Keratinocyte (primary cell): Measurements from ENCODE around the gene NCBP2. TPM values are rescaled to one million over a fixed set of nuclear protein-coding genes. Genes with fewer than 3 reads are reported as not detected.

Experiments
- DNase-seq: peaks from one replicate; pipeline ENCODE4 v3.0.0-alpha.2; 2011; ENCODE audit warnings: low read depth, missing footprints, low spot score
- FAIRE-seq: peaks from 2 replicates; lab custom pipeline; 2011; peaks lifted over from hg19 to GRCh38; lab: Jason Lieb, UNC
- H2AFZ ChIP-seq: 2 replicates; pipeline ENCODE4 v1.6.0; 2012; ENCODE audit warnings: low read length, control low read depth, inconsistent platforms; ENCODE audit not compliant: control insufficient read depth
- H3K27ac ChIP-seq: 2 replicates; pipeline ENCODE4 v1.5.1; 2011; ENCODE audit warnings: low read length; ENCODE audit not compliant: control insufficient read depth, insufficient read depth
- H3K27me3 ChIP-seq: 3 replicates; pipeline ENCODE4 v1.6.0; 2011; ENCODE audit warnings: low read length; ENCODE audit not compliant: control insufficient read depth, insufficient read depth; ENCODE audit errors: extremely low read depth
- H3K36me3 ChIP-seq, 2 experiments: 2 replicates in 1 of 2; 3 replicates in 1 of 2; pipeline ENCODE4 v1.5.1; 2011; ENCODE audit warnings: low read length in 2 of 2, mild to moderate bottlenecking in 1 of 2; ENCODE audit not compliant: control insufficient read depth in 2 of 2, insufficient read depth in 2 of 2; ENCODE audit errors: extremely low read depth in 1 of 2
- H3K4me1 ChIP-seq: 3 replicates; pipeline ENCODE4 v1.5.1; 2011; ENCODE audit warnings: low read length; ENCODE audit not compliant: control insufficient read depth, insufficient read depth; ENCODE audit errors: extremely low read depth
- H3K4me2 ChIP-seq: 3 replicates; pipeline ENCODE4 v1.6.0; 2011; ENCODE audit warnings: low read depth, low read length; ENCODE audit not compliant: control insufficient read depth, insufficient read depth; ENCODE audit errors: extremely low read depth
- H3K4me3 ChIP-seq, 3 experiments: fragments of 200-600 bp in 1 of 3; sonication (generic) in 1 of 3; 2 replicates in 2 of 3; 3 replicates in 1 of 3; pipeline ENCODE4 v1.5.1; 2011 to 2016; ENCODE audit warnings: low read length in 3 of 3, mild to moderate bottlenecking in 3 of 3, control low read depth in 2 of 3, inconsistent platforms in 1 of 3, low read depth in 1 of 3, mixed read lengths in 1 of 3, mixed run types in 1 of 3, moderate library complexity in 1 of 3; ENCODE audit not compliant: control insufficient read depth in 2 of 3, insufficient read depth in 2 of 3; ENCODE audit errors: extremely low read depth in 1 of 3
- H3K79me2 ChIP-seq: 2 replicates; pipeline ENCODE4 v1.6.0; 2012; ENCODE audit warnings: low read length; ENCODE audit not compliant: control insufficient read depth, insufficient read depth
- H3K9ac ChIP-seq: 3 replicates; pipeline ENCODE4 v1.6.0; 2011; ENCODE audit warnings: low read length; ENCODE audit not compliant: control insufficient read depth, insufficient read depth; ENCODE audit errors: extremely low read depth
- H3K9me1 ChIP-seq: 3 replicates; pipeline ENCODE4 v1.6.0; 2011; ENCODE audit warnings: low read length; ENCODE audit not compliant: control insufficient read depth, insufficient read depth; ENCODE audit errors: extremely low read depth
- H3K9me3 ChIP-seq: 2 replicates; pipeline ENCODE4 v1.5.1; 2012; ENCODE audit warnings: low read depth, low read length; ENCODE audit not compliant: control insufficient read depth
- H4K20me1 ChIP-seq: 3 replicates; pipeline ENCODE4 v1.6.0; 2011; ENCODE audit warnings: low read length; ENCODE audit not compliant: control insufficient read depth, insufficient read depth; ENCODE audit errors: extremely low read depth
- CTCF ChIP-seq, 3 experiments: IDR thresholded peaks in 1 of 3; conservative IDR thresholded peaks in 1 of 3; optimal IDR thresholded peaks in 1 of 3; 2 replicates in 2 of 3; 3 replicates in 1 of 3; pipeline versions ENCODE3 to v1.5.1; 2011; ENCODE audit warnings: low read length in 3 of 3, mild to moderate bottlenecking in 3 of 3, moderate library complexity in 2 of 3, control low read depth in 1 of 3, inconsistent platforms in 1 of 3; ENCODE audit not compliant: insufficient read depth in 2 of 3; ENCODE audit errors: extremely low read depth in 1 of 3
- EZH2 ChIP-seq: IDR thresholded peaks from one replicate; pipeline ENCODE4 v1.6.1; 2012; ENCODE audit warnings: inconsistent platforms, mild to moderate bottlenecking, low read length, moderate library complexity
- dilution Hi-C: fragments of 300-500 bp; cut with MboI; formaldehyde crosslinking; loops from one replicate; pipeline ENCODE4 v1.7.0; 2020; ENCODE audit warnings: low sequenced_read_pairs; ENCODE audit not compliant: extremely low pct_ligation_motif_present
- polyA plus RNA-seq, 5 experiments: library from polyadenylated mRNA; depleted of rRNA in 3 of 5; stranded (reverse) in 3 of 5; stranded (forward) in 1 of 5; unstranded in 1 of 5; fragments of >200 nt; gene quantifications; 1 replicate in 1 of 5; 2 replicates in 3 of 5; 3 replicates in 1 of 5; pipeline versions ENCODE4 v1.2.1 to v1.2.3, GENCODE V29; 2011 to 2012; ENCODE audit warnings: missing spikeins in 2 of 5, low read depth in 1 of 5, low replicate concordance in 1 of 5

The NCBP2 gene
- polyA plus RNA-seq, 1 donor (not counting 4 experiments of a cell fraction or from before 2014, with no cell fraction given), result 71.4 TPM

DNA sequence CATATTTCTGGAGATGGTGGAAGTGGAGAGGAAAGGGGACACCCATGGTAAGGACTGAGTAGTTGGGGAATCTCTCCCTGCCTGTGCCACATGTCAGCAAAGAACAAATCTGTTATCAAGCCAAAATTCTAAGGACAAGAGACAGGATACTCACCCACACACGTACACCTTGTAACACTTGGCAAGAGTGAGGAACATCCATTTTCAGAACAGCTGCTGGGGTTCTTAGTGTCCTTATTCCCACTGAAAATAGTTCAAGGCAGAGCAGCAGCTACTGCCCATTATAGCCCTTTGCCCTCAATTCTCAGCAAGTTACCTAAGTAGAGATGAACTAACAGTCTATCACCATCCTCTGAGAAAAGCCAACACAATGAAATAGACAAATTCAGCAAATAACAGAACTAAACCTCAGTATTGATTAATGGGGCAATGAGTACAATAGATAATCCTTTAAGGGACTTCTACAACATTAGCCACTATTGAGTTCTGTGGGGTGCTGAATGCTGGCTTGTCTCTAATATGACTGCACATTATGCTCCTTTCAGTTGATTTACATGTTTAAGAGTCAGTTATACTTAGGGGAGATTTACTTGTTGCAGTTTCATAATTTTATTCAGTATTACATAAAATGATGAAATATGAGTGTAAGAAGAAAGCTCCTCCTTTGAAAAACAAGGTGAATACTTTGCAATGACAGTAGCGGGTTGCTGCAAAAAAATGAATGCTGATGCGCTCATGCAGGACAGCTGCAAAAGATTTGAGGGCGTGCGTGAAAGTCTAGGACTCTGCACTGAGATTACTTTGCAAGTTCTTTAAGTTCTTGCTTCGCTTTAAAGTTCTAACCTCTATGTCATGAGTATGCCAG lies 52.3 kb downstream of the NCBP2 start:
- no peaks in the 10 kb centered on the region for H3K9me1 ChIP-seq
- FAIRE-seq (no peak), DNase-seq (no peak)
- no peak for TF ChIP-seq EZH2
- TF ChIP-seq CTCF (optimal IDR thresholded peaks at IDR 0.05 in 1 of 3, IDR thresholded peaks at IDR 0.05 in 1 of 3, conservative IDR thresholded peaks at IDR 0.05 in 1 of 3; ENCODE audit: extremely low read depth in 1 of 3, insufficient read depth in 2 of 3, low read length in 3 of 3), result no peak
- H2AFZ ChIP-seq, result no peak overlapping the region
- dilution Hi-C loops, result no loop called here
- H3K4me1 ChIP-seq, result no peaks in the 10 kb centered on the region
- H3K9ac ChIP-seq, result no peak overlapping the region
- H3K36me3 ChIP-seq, result peaks cover 6 to 22% of the 10 kb centered on the region in 2 experiments
- no peaks in the 10 kb centered on the region for H3K27me3 ChIP-seq
- H4K20me1 ChIP-seq, result peaks cover 7% of the 10 kb centered on the region
- no peak overlapping the region for H3K4me3 ChIP-seq
- peaks cover 63% of the 10 kb centered on the region for H3K79me2 ChIP-seq
- H3K27ac ChIP-seq, result peak overlapping the region; percentile 33
- no peaks in the 10 kb centered on the region for H3K9me3 ChIP-seq
- no peak overlapping the region for H3K4me2 ChIP-seq

GRCh38 chr3:196886144-196886543 lies 56.2 kb downstream of the NCBP2 start:
- Histone ChIP-seq H3K9me3 (no peaks in the 10 kb centered on the region), H2AFZ (no peak overlapping the region), H3K9ac (no peak overlapping the region), H3K9me1 (no peaks in the 10 kb centered on the region), H3K4me3 (no peak overlapping the region), H3K27ac (no peak overlapping the region), H3K27me3 (no peaks in the 10 kb centered on the region), H4K20me1 (peaks cover 5% of the 10 kb centered on the region), H3K79me2 (peaks cover 68% of the 10 kb centered on the region), H3K4me1 (no peaks in the 10 kb centered on the region), H3K4me2 (no peak overlapping the region), H3K36me3 (peaks cover 6 to 32% of the 10 kb centered on the region in 2 experiments)
- FAIRE-seq (no peak), DNase-seq (no peak)
- TF ChIP-seq EZH2 (no peak), CTCF (optimal IDR thresholded peaks at IDR 0.05 in 1 of 3, IDR thresholded peaks at IDR 0.05 in 1 of 3, conservative IDR thresholded peaks at IDR 0.05 in 1 of 3; ENCODE audit: extremely low read depth in 1 of 3, insufficient read depth in 2 of 3, low read length in 3 of 3) (no peak)
- dilution Hi-C loops, result no loop called here

Other genes starting within 250 kb of the NCBP2 start
- gene CEP19, start 230.3 kb downstream of the NCBP2 start, polyA plus RNA-seq, result 1.4 to 3.1 TPM (median 2.3 TPM) in 3 replicates
- 17.2 to 25.0 TPM (median 19.0 TPM) in 3 replicates for gene PIGX, start 230.2 kb downstream of the NCBP2 start, polyA plus RNA-seq
- gene PAK2, start 202.7 kb downstream of the NCBP2 start, polyA plus RNA-seq, result 37.2 to 59.4 TPM (median 52.3 TPM) in 3 replicates
- gene SENP5, start 74.6 kb downstream of the NCBP2 start, polyA plus RNA-seq, result 15.2 to 17.3 TPM (median 16.5 TPM) in 3 replicates
- 1.4 to 2.1 TPM (median 1.5 TPM) in 3 replicates for gene PIGZ, start 26.3 kb upstream of the NCBP2 start, polyA plus RNA-seq
- gene MELTF, start 87.3 kb upstream of the NCBP2 start, polyA plus RNA-seq, result 6.0 to 10.7 TPM (median 8.1 TPM) in 3 replicates